Neural cell (in vitro differentiated cells): ENCODE results near the gene SLC44A1. TPM values are rescaled to one million over a fixed set of nuclear protein-coding genes. Genes with fewer than 3 reads are reported as not detected.

Experiments used
- H2AFZ ChIP-seq: fragments of 200-600, 300-800 bp; sonication (generic), shearing (Covaris generic); 2 replicates; pipeline ENCODE4 v1.6.0; 2014; ENCODE audit warnings: low read depth, mild to moderate bottlenecking, antibody characterized with exemption, low read length, moderate library complexity
- H3F3A ChIP-seq: fragments of 200-600 bp; shearing (Covaris generic); 2 replicates; pipeline ENCODE4 v1.6.1; 2016; ENCODE audit warnings: mild to moderate bottlenecking, moderate library complexity, mixed read lengths, antibody characterized with exemption, low read length; ENCODE audit not compliant: insufficient read depth, poor library complexity, severe bottlenecking
- H3K27ac ChIP-seq: fragments of 200-600, 300-800 bp; sonication (generic), shearing (Covaris generic); 2 replicates; pipeline ENCODE4 v1.5.1; 2014; ENCODE audit warnings: mild to moderate bottlenecking, low read length, moderate library complexity
- H3K27me3 ChIP-seq: fragments of 300-800, 200-600 bp; sonication (generic), shearing (Covaris generic); 2 replicates; pipeline ENCODE4 v1.6.0; 2014; ENCODE audit warnings: mild to moderate bottlenecking, low read depth, low read length, moderate library complexity; ENCODE audit not compliant: insufficient read depth
- H3K36me3 ChIP-seq: fragments of 300-800, 200-600 bp; sonication (generic), shearing (Covaris generic); 2 replicates; pipeline ENCODE4 v1.5.1; 2014; ENCODE audit warnings: mild to moderate bottlenecking, antibody characterized with exemption, low read length, moderate library complexity; ENCODE audit not compliant: insufficient read depth
- H3K4me2 ChIP-seq: fragments of 300-800, 200-600 bp; sonication (generic), shearing (Covaris generic); 2 replicates; pipeline ENCODE4 v1.6.0; 2014; ENCODE audit warnings: mild to moderate bottlenecking, low read length
- H3K4me3 ChIP-seq: fragments of 300-800, 200-600 bp; sonication (generic), shearing (Covaris generic); 2 replicates; pipeline ENCODE4 v1.5.1; 2014; ENCODE audit warnings: mild to moderate bottlenecking, low read length, moderate library complexity
- H3K79me2 ChIP-seq: fragments of 200-600 bp; shearing (Covaris generic); replicated peaks from 2 replicates; pipeline ENCODE4 v1.6.0; 2014; ENCODE audit warnings: mild to moderate bottlenecking, low read length, moderate library complexity; ENCODE audit not compliant: insufficient read depth
- H3K9ac ChIP-seq: fragments of 300-800, 200-600 bp; sonication (generic), shearing (Covaris generic); 2 replicates; pipeline ENCODE4 v1.6.1; 2016; ENCODE audit warnings: mild to moderate bottlenecking, low read length, mixed read lengths
- H3K9me2 ChIP-seq: fragments of 200-600 bp; shearing (Covaris generic); 2 replicates; pipeline ENCODE4 v1.6.1; 2016; ENCODE audit warnings: mild to moderate bottlenecking, low read length, mixed read lengths; ENCODE audit not compliant: insufficient read depth
- H3K9me3 ChIP-seq: fragments of 200-600, 300-800 bp; sonication (generic), shearing (Covaris generic); 2 replicates; pipeline ENCODE4 v1.6.1; 2016; ENCODE audit warnings: mild to moderate bottlenecking, mixed run types, low read length, moderate library complexity, mixed read lengths
- H4K20me1 ChIP-seq: fragments of 200-600 bp; shearing (Covaris generic); 2 replicates; pipeline ENCODE4 v1.6.1; 2016; ENCODE audit warnings: mild to moderate bottlenecking, mixed run types; ENCODE audit not compliant: insufficient read depth
- CTCF ChIP-seq: fragments of 450-650 bp; IDR thresholded peaks from 2 replicates; pipeline ENCODE4 v1.5.1; 2014; ENCODE audit warnings: antibody characterized with exemption, mild to moderate bottlenecking, moderate library complexity; ENCODE audit not compliant: poor library complexity, severe bottlenecking
- EP300 ChIP-seq: fragments of 450-650 bp; conservative IDR thresholded peaks from 2 replicates; pipeline ENCODE4 v1.6.1; 2014; ENCODE audit warnings: antibody characterized with exemption, mild to moderate bottlenecking, moderate library complexity; ENCODE audit not compliant: poor library complexity, severe bottlenecking
- EZH2 ChIP-seq: fragments of 200-600, 300-800 bp; shearing (Covaris generic), sonication (generic); IDR thresholded peaks from 2 replicates; pipeline ENCODE4 v1.6.1; 2014; ENCODE audit warnings: antibody characterized with exemption, low read length, borderline replicate concordance, mild to moderate bottlenecking; ENCODE audit not compliant: insufficient read depth, poor library complexity, severe bottlenecking
- MXI1 ChIP-seq: fragments of 450-650 bp; conservative IDR thresholded peaks from 2 replicates; pipeline ENCODE4 v1.6.1; 2014; ENCODE audit warnings: antibody characterized with exemption, mild to moderate bottlenecking; ENCODE audit not compliant: poor library complexity, severe bottlenecking
- POLR2AphosphoS5 ChIP-seq: IDR thresholded peaks from 2 replicates; pipeline ENCODE4 v1.6.1; 2012
- RAD21 ChIP-seq: fragments of 450-650 bp; conservative IDR thresholded peaks from 2 replicates; pipeline ENCODE4 v1.6.1; 2014; ENCODE audit warnings: antibody characterized with exemption, mild to moderate bottlenecking, moderate library complexity
- REST ChIP-seq: IDR thresholded peaks from 2 replicates; pipeline ENCODE4 v1.6.1; 2012; ENCODE audit warnings: borderline replicate concordance
- SMC3 ChIP-seq: fragments of 450-650 bp; conservative IDR thresholded peaks from 2 replicates; pipeline ENCODE4 v1.6.1; 2014; ENCODE audit warnings: antibody characterized with exemption, mild to moderate bottlenecking, moderate library complexity; ENCODE audit not compliant: poor library complexity
- TAF1 ChIP-seq: IDR thresholded peaks from 2 replicates; pipeline ENCODE4 v1.6.1; 2012; ENCODE audit warnings: low read depth
- polyA plus RNA-seq: library from polyadenylated mRNA; depleted of rRNA; stranded (reverse); fragments of >200 nt; gene quantifications from 2 replicates; pipeline ENCODE4 v1.2.3, GENCODE V29; 2014

SLC44A1 gene
- polyA plus RNA-seq, 1 donor from 2014 or later: 3.9 TPM

- Histone ChIP-seq H3K9ac (no peak overlapping the region), H3K9me2 (no peaks in the 10 kb centered on the region), H3K9me3 (no peaks in the 10 kb centered on the region), H2AFZ (no peak overlapping the region), H3F3A (no peaks in the 10 kb centered on the region), H3K27me3 (no peaks in the 10 kb centered on the region), H3K27ac (no peak overlapping the region), H3K4me3 (no peak overlapping the region), H3K79me2 (peaks cover 26% of the 10 kb centered on the region), H3K36me3 (peaks cover 27% of the 10 kb centered on the region), H4K20me1 (no peaks in the 10 kb centered on the region), H3K4me2 (no peak overlapping the region)
- no peak for TF ChIP-seq POLR2AphosphoS5
- TF ChIP-seq SMC3: no peak
- TF ChIP-seq TAF1: no peak
- no peak for TF ChIP-seq EZH2
- no peak for TF ChIP-seq RAD21
- TF ChIP-seq EP300: no peak
- TF ChIP-seq CTCF: no peak
- TF ChIP-seq MXI1: no peak
- TF ChIP-seq REST: no peak
Observed at GRCh38 chr9:105466898-105467455, 222.5 kb downstream of the SLC44A1 start.

- H2AFZ ChIP-seq: no peak overlapping the region
- no peak overlapping the region for H3K4me3 ChIP-seq
- no peak for TF ChIP-seq TAF1
- TF ChIP-seq CTCF: no peak
- TF ChIP-seq MXI1: no peak
- no peak for TF ChIP-seq EZH2
- TF ChIP-seq RAD21: no peak
- no peak for TF ChIP-seq POLR2AphosphoS5
- no peak overlapping the region for H3K9ac ChIP-seq
- H3K4me2 ChIP-seq: no peak overlapping the region
- H4K20me1 ChIP-seq: no peaks in the 10 kb centered on the region
- peaks cover 18% of the 10 kb centered on the region for H3K79me2 ChIP-seq
- H3K27ac ChIP-seq: no peak overlapping the region
- H3K36me3 ChIP-seq: peaks cover 27% of the 10 kb centered on the region
- no peaks in the 10 kb centered on the region for H3F3A ChIP-seq
- H3K27me3 ChIP-seq: no peaks in the 10 kb centered on the region
- H3K9me3 ChIP-seq: no peaks in the 10 kb centered on the region
- H3K9me2 ChIP-seq: no peaks in the 10 kb centered on the region
Observed at GRCh38 chr9:105468875-105469274, 224.4 kb downstream of the SLC44A1 start.
